HG03378 (cell line): ENCODE data around the gene SLC25A21.
"Not testable (repeated sequence)": the region's sequence is repeated elsewhere in the genome, so short reads cannot be mapped to it uniquely, and the experiment has no call there.

Source experiments
- ATAC-seq: cut with Tn5 transposase; IDR thresholded peaks from one replicate; pipeline ENCODE4 v1.9.1; 2021; ENCODE audit warnings: mild to moderate bottlenecking, moderate library complexity; ENCODE audit not compliant: unreplicated experiment

Gene SLC25A21

GRCh38 chr14:36996857-36997590, 175.4 kb downstream of the SLC25A21 start:
- ATAC-seq = no peak

- no peak for ATAC-seq
These were observed 176.1 kb downstream of the SLC25A21 start for GRCh38 chr14:36996133-36996856.

GRCh38 chr14:36989806-36990205, 182.6 kb downstream of the SLC25A21 start:
- no peak for ATAC-seq

GRCh38 chr14:36988989-36989388, 183.4 kb downstream of the SLC25A21 start:
- ATAC-seq = no peak

GRCh38 chr14:36988568-36988967, 183.8 kb downstream of the SLC25A21 start:
- no peak for ATAC-seq

GRCh38 chr14:36986407-36986806, 186.0 kb downstream of the SLC25A21 start:
- no peak for ATAC-seq

- ATAC-seq = no peak
These were observed 190.4 kb downstream of the SLC25A21 start for GRCh38 chr14:36981832-36982529.

GRCh38 chr14:36980413-36980812, 192.0 kb downstream of the SLC25A21 start:
- not testable (repeated sequence) for ATAC-seq

- no peak for ATAC-seq
These were observed 192.5 kb downstream of the SLC25A21 start for GRCh38 chr14:36979863-36980262.

- no peak for ATAC-seq
These were observed 195.8 kb downstream of the SLC25A21 start for GRCh38 chr14:36976571-36977023.

GRCh38 chr14:36975834-36976233, 196.6 kb downstream of the SLC25A21 start:
- no peak for ATAC-seq

- no peak for ATAC-seq
These were observed 197.4 kb downstream of the SLC25A21 start for GRCh38 chr14:36974985-36975384.

GRCh38 chr14:36973806-36974442, 198.5 kb downstream of the SLC25A21 start:
- no peak for ATAC-seq

GRCh38 chr14:36971263-36971855, 201.0 kb downstream of the SLC25A21 start:
- ATAC-seq = no peak

GRCh38 chr14:36967892-36968555, 204.4 kb downstream of the SLC25A21 start:
- ATAC-seq = no peak

- ATAC-seq = no peak
These were observed 216.4 kb downstream of the SLC25A21 start for GRCh38 chr14:36955967-36956366.

- ATAC-seq = no peak
These were observed 217.0 kb downstream of the SLC25A21 start for GRCh38 chr14:36955376-36955775.

- ATAC-seq = no peak
These were observed 219.7 kb downstream of the SLC25A21 start for GRCh38 chr14:36952689-36953088.

- ATAC-seq = no peak
These were observed 221.0 kb downstream of the SLC25A21 start for GRCh38 chr14:36951380-36951911.

GRCh38 chr14:36950812-36951211, 221.6 kb downstream of the SLC25A21 start:
- ATAC-seq = no peak
